IMR-90 (cell line): ENCODE results near the gene PLA2G15. TPM values are rescaled to one million over a fixed set of nuclear protein-coding genes. Genes with fewer than 3 reads are reported as not detected.

Experiments used
- ATAC-seq: fragments of 200-7000 bp; cut with Tn5 transposase; 2 replicates; pipeline ENCODE4 v1.9.1; 2020; ENCODE audit warnings: low read depth, mild to moderate bottlenecking, moderate library complexity
- BruUV-seq: library from RNA; stranded (reverse); fragments of 400-500 nt; replicated peaks from 2 replicates; lab custom pipeline; 2021; lab: Mats Ljungman, UMichigan
- CTCF ChIA-PET: fragments of 300-600 bp; formaldehyde crosslinking; extraction: SDS; loops from one replicate; lab custom pipeline; 2021; ENCODE audit warnings: antibody characterized with exemption; lab: Yijun Ruan, JAX
- POLR2A ChIA-PET: fragments of 300-600 bp; sonication (Branson Sonifier 250); formaldehyde crosslinking; loops from one replicate; lab custom pipeline; 2022; ENCODE audit warnings: antibody characterized with exemption; ENCODE audit not compliant: unreplicated experiment; lab: Charles Lee
- DNase-seq: peaks from one replicate; pipeline ENCODE4 v3.0.0; 2013
- H2AFZ ChIP-seq: replicated peaks from 2 replicates; pipeline ENCODE3; 2013; ENCODE audit warnings: low read length, mild to moderate bottlenecking; ENCODE audit not compliant: poor library complexity
- H2AK5ac ChIP-seq: 2 replicates; pipeline ENCODE4 v1.6.1; 2013; ENCODE audit warnings: low read depth, low read length, inconsistent platforms
- H2AK9ac ChIP-seq: replicated peaks from 2 replicates; pipeline ENCODE3; 2013; ENCODE audit warnings: mild to moderate bottlenecking, low read depth, low read length, moderate library complexity; ENCODE audit not compliant: poor library complexity
- H2BK120ac ChIP-seq: 2 replicates; pipeline ENCODE4 v1.6.1; 2013; ENCODE audit warnings: low read depth, low read length, inconsistent platforms
- H2BK15ac ChIP-seq: 3 replicates; pipeline ENCODE4 v1.6.1; 2013; ENCODE audit warnings: low read depth, low read length, inconsistent platforms
- H2BK20ac ChIP-seq: 2 replicates; pipeline ENCODE4 v1.6.1; 2013; ENCODE audit warnings: low read depth, mild to moderate bottlenecking, inconsistent platforms, low read length, moderate library complexity
- H2BK5ac ChIP-seq: 2 replicates; pipeline ENCODE4 v1.6.1; 2013; ENCODE audit warnings: mild to moderate bottlenecking, low read depth, low read length, inconsistent platforms; ENCODE audit not compliant: poor library complexity, severe bottlenecking
- H3K14ac ChIP-seq: replicated peaks from 2 replicates; pipeline ENCODE4 v1.6.1; 2013; ENCODE audit warnings: low read depth, low read length, inconsistent platforms
- H3K18ac ChIP-seq: 2 replicates; pipeline ENCODE4 v1.6.1; 2013; ENCODE audit warnings: low read depth, low read length, control low read depth
- H3K23ac ChIP-seq: 2 replicates; pipeline ENCODE4 v1.6.1; 2013; ENCODE audit warnings: low read depth, low read length, inconsistent platforms
- H3K27ac ChIP-seq: 2 replicates; pipeline ENCODE4 v1.5.1; 2013; ENCODE audit warnings: mild to moderate bottlenecking, control low read depth, low read length; ENCODE audit not compliant: insufficient read depth
- H3K27me3 ChIP-seq: 2 replicates; pipeline ENCODE4 v1.6.1; 2013; ENCODE audit warnings: low read length; ENCODE audit not compliant: control insufficient read depth, insufficient read depth
- H3K36me3 ChIP-seq: 2 replicates; pipeline ENCODE4 v1.6.1; 2013; ENCODE audit warnings: low read length, mixed read lengths; ENCODE audit not compliant: control insufficient read depth, insufficient read depth
- H3K4ac ChIP-seq: 2 replicates; pipeline ENCODE4 v1.6.1; 2013; ENCODE audit warnings: low read depth, low read length, inconsistent platforms
- H3K4me1 ChIP-seq: 2 replicates; pipeline ENCODE4 v1.6.1; 2013; ENCODE audit warnings: low read length, mixed read lengths; ENCODE audit not compliant: control insufficient read depth, insufficient read depth
- H3K4me2 ChIP-seq: 2 replicates; pipeline ENCODE4 v1.6.1; 2013; ENCODE audit warnings: low read depth, mild to moderate bottlenecking, control low read depth, low read length, moderate library complexity
- H3K4me3 ChIP-seq: 2 replicates; pipeline ENCODE4 v1.5.1; 2013; ENCODE audit warnings: low read depth, mild to moderate bottlenecking, control low read depth, low read length, moderate library complexity; ENCODE audit not compliant: insufficient read depth
- H3K56ac ChIP-seq: 2 replicates; pipeline ENCODE4 v1.6.1; 2013; ENCODE audit warnings: low read length, inconsistent platforms; ENCODE audit not compliant: insufficient read depth; ENCODE audit errors: extremely low read depth
- H3K79me1 ChIP-seq, 2 experiments: 2 replicates each; pipeline ENCODE4 v1.6.1; 2013; ENCODE audit warnings: low read length in 2 of 2, inconsistent platforms in 1 of 2, low read depth in 1 of 2
- H3K9ac ChIP-seq: 2 replicates; pipeline ENCODE4 v1.6.1; 2013; ENCODE audit warnings: low read depth, low read length, control low read depth
- H3K9me1 ChIP-seq: 2 replicates; pipeline ENCODE4 v1.6.1; 2013; ENCODE audit warnings: low read length, inconsistent platforms; ENCODE audit not compliant: insufficient read depth
- H3K9me3 ChIP-seq: 2 replicates; pipeline ENCODE4 v1.6.1; 2013; ENCODE audit warnings: low read length; ENCODE audit not compliant: control insufficient read depth, insufficient read depth
- H4K20me1 ChIP-seq: 2 replicates; pipeline ENCODE4 v1.6.1; 2013; ENCODE audit warnings: low read length, inconsistent platforms; ENCODE audit not compliant: insufficient read depth
- H4K5ac ChIP-seq: 2 replicates; pipeline ENCODE4 v1.6.1; 2013; ENCODE audit warnings: mild to moderate bottlenecking, low read depth, low read length, control low read depth
- H4K8ac ChIP-seq, 2 experiments: 2 replicates each; pipeline ENCODE4 v1.6.1; 2013; ENCODE audit warnings: low read depth in 2 of 2, low read length in 2 of 2, control low read depth in 1 of 2, inconsistent platforms in 1 of 2
- H4K91ac ChIP-seq: 2 replicates; pipeline ENCODE4 v1.6.1; 2013; ENCODE audit warnings: low read depth, low read length, inconsistent platforms; ENCODE audit not compliant: insufficient read depth
- CTCF ChIP-seq: conservative IDR thresholded peaks from 2 replicates; pipeline ENCODE4 v1.5.1; 2012; ENCODE audit warnings: mild to moderate bottlenecking, low read depth, low read length, improper control_type of control experiment
- NFE2L2 ChIP-seq: fragments of 150-350 bp; IDR thresholded peaks from 2 replicates; pipeline ENCODE4 v1.6.1; 2016; ENCODE audit warnings: low read depth, mild to moderate bottlenecking, low read length
- RFX5 ChIP-seq: IDR thresholded peaks from 2 replicates; pipeline ENCODE4 v1.8.0; 2012; ENCODE audit warnings: low read depth, mild to moderate bottlenecking, low read length, moderate library complexity
- WGBS, 2 experiments: methylation state at CpG; one replicate each; pipeline versions ENCODE4 v1.1.5 to v1.1.7; 2013; ENCODE audit warnings: missing lambda C conversion rate in 2 of 2; ENCODE audit not compliant: insufficient read length in 1 of 2; ENCODE audit errors: extremely low coverage in 2 of 2; 5-methylcytosine and 5-hydroxymethylcytosine counted together
- dilution Hi-C: fragments of 300-500 bp; cut with HindIII; formaldehyde crosslinking; loops from one replicate; pipeline ENCODE4 v1.14.3; 2018; ENCODE audit warnings: low sequenced_read_pairs; ENCODE audit not compliant: unreplicated experiment
- in situ Hi-C: fragments of 300-500 bp; cut with MboI; formaldehyde crosslinking; loops from 3 replicates; pipeline ENCODE4 v1.14.3; 2019; ENCODE audit warnings: low sequenced_read_pairs, inconsistent platforms, mixed read lengths
- intact Hi-C: fragments of 100-400 bp; cut with micrococcal nuclease; formaldehyde crosslinking; loops from 2 replicates; pipeline ENCODE4 v1.10.0; 2022
- polyA plus RNA-seq, 3 experiments: library from polyadenylated mRNA; depleted of rRNA; stranded (reverse); fragments of >200 nt; gene quantifications; 2 replicates each; pipeline ENCODE4 v1.2.3, GENCODE V29; 2012; ENCODE audit warnings: low replicate concordance in 1 of 3
- total RNA-seq: library from RNA; depleted of rRNA; stranded (reverse); fragments of >200 nt; gene quantifications from 2 replicates; pipeline ENCODE4 v1.2.3, GENCODE V29; 2012

PLA2G15 gene
- total and polyA plus RNA-seq, 2 of the 4 experiments (the other 2 are of a cell fraction) = 19.5 to 31.7 TPM

- TF ChIP-seq RFX5 = no peak
These were observed 55.7 kb downstream of the PLA2G15 start (continued) for GRCh38 chr16:68300734-68301459.

GRCh38 chr16:68306633-68307032, 61.5 kb downstream of the PLA2G15 start:
- Histone ChIP-seq H3K36me3 (peaks cover 28% of the 10 kb centered on the region), H3K4me2 (no peak overlapping the region), H2BK5ac (no peak overlapping the region), H3K14ac (no peak overlapping the region), H2AK9ac (no peak overlapping the region), H2AFZ (no peak overlapping the region), H3K23ac (no peak overlapping the region), H3K9ac (no peak overlapping the region), H4K20me1 (peaks cover 14% of the 10 kb centered on the region; the same call in 1 of the 2 replicates), H3K4me1 (peaks cover 6% of the 10 kb centered on the region), H3K27ac (no peak overlapping the region), H3K56ac (no peak overlapping the region), H3K79me1 (peaks cover 12 to 60% of the 10 kb centered on the region in 2 experiments), H2BK120ac (no peak overlapping the region), H3K9me1 (no peaks in the 10 kb centered on the region), H4K91ac (no peak overlapping the region), H2BK15ac (no peak overlapping the region), H2BK20ac (no peak overlapping the region), H3K9me3 (no peaks in the 10 kb centered on the region), H3K4ac (no peak overlapping the region), H2AK5ac (no peak overlapping the region), H3K4me3 (no peak overlapping the region), H3K27me3 (no peaks in the 10 kb centered on the region), H4K8ac (no peak overlapping the region), H3K18ac (no peak overlapping the region), H4K5ac (no peak overlapping the region)
- ChIA-PET POLR2A (no interaction called here), CTCF (no interaction called here)
- dilution Hi-C loops = no loop called here
- DNase-seq = no peak
- no peak for TF ChIP-seq NFE2L2
- TF ChIP-seq CTCF = no peak
- no CpG with 5 or more reads among the region's 3 CpGs for WGBS, 2 experiments
- in situ Hi-C loops = no loop called here
- ATAC-seq = no peak
- intact Hi-C loops = no loop called here
- no TSS peak for BruUV-seq
